Hepatocyte (in vitro differentiated cells): ENCODE measurements around the gene PKNOX2. TPM values are rescaled to one million over a fixed set of nuclear protein-coding genes. Genes with fewer than 3 reads are reported as not detected.

Experiments
- DNase-seq: peaks from one replicate; pipeline ENCODE4 v3.0.0-alpha.2; 2016; ENCODE audit warnings: low spot score
- H2AFZ ChIP-seq: fragments of 200-600 bp; sonication (generic); 2 replicates; pipeline ENCODE4 v1.6.0; 2016; ENCODE audit warnings: antibody characterized with exemption, mild to moderate bottlenecking
- H3K27ac ChIP-seq: fragments of 200-600 bp; sonication (generic); 2 replicates; pipeline ENCODE4 v1.5.1; 2016; ENCODE audit warnings: mild to moderate bottlenecking
- H3K27me3 ChIP-seq: fragments of 200-600 bp; sonication (generic); 2 replicates; pipeline ENCODE4 v1.6.1; 2016
- H3K36me3 ChIP-seq: fragments of 200-600 bp; sonication (generic); replicated peaks from 2 replicates; pipeline ENCODE4 v1.5.1; 2016; ENCODE audit warnings: low read depth; ENCODE audit not compliant: insufficient read depth
- H3K4me1 ChIP-seq: fragments of 200-600 bp; sonication (generic); 2 replicates; pipeline ENCODE4 v1.5.1; 2016; ENCODE audit warnings: mild to moderate bottlenecking, moderate library complexity; ENCODE audit not compliant: insufficient read depth
- H3K4me2 ChIP-seq: fragments of 200-600 bp; sonication (generic); 2 replicates; pipeline ENCODE4 v1.6.0; 2016
- H3K4me3 ChIP-seq: fragments of 200-600 bp; sonication (generic); 2 replicates; pipeline ENCODE4 v1.5.1; 2016; ENCODE audit warnings: mild to moderate bottlenecking
- H3K79me2 ChIP-seq: fragments of 200-600 bp; sonication (generic); 2 replicates; pipeline ENCODE4 v1.6.0; 2017; ENCODE audit warnings: mild to moderate bottlenecking
- H3K9me2 ChIP-seq: fragments of 200-600 bp; sonication (generic); replicated peaks from 2 replicates; pipeline ENCODE4 v1.6.0; 2017; ENCODE audit warnings: mild to moderate bottlenecking; ENCODE audit not compliant: insufficient read depth
- H3K9me3 ChIP-seq: fragments of 200-600 bp; sonication (generic); 2 replicates; pipeline ENCODE4 v1.5.1; 2016; ENCODE audit warnings: low read depth, mild to moderate bottlenecking
- H4K20me1 ChIP-seq: fragments of 200-600 bp; sonication (generic); 2 replicates; pipeline ENCODE4 v1.6.0; 2016; ENCODE audit warnings: mild to moderate bottlenecking; ENCODE audit not compliant: insufficient read depth, poor library complexity, severe bottlenecking
- EZH2 ChIP-seq: fragments of 200-600 bp; sonication (generic); IDR thresholded peaks from 2 replicates; pipeline ENCODE4 v1.6.1; 2016; ENCODE audit warnings: antibody characterized with exemption, mild to moderate bottlenecking, borderline replicate concordance
- EZH2phosphoT487 ChIP-seq: fragments of 200-600 bp; sonication (generic); IDR thresholded peaks from one replicate; pipeline ENCODE4 v1.6.1; 2018; ENCODE audit warnings: antibody characterized with exemption, mild to moderate bottlenecking, low read depth, moderate library complexity; ENCODE audit not compliant: unreplicated experiment, severe bottlenecking
- WGBS: methylation state at CpG from one replicate; pipeline ENCODE4 v1.1.6; 2016; ENCODE audit warnings: low lambda C conversion rate; ENCODE audit errors: missing lambda C conversion rate; 5-methylcytosine and 5-hydroxymethylcytosine counted together
- polyA plus RNA-seq: library from polyadenylated mRNA; unstranded; fragments of >200 nt; fragmentation: Nextera tagmentation; extraction: Ambion mirVana; gene quantifications from 2 replicates; pipeline ENCODE4 v1.2.1, GENCODE V29; 2016
- total RNA-seq: library from RNA; depleted of rRNA; stranded (reverse); fragments of >200 nt; gene quantifications from 2 replicates; pipeline ENCODE4 v1.2.3, GENCODE V29; 2014
- TF ChIP-seq, protein P1 (sequence below): fragments of 200-600 bp; sonication (generic); IDR thresholded peaks from 2 replicates; pipeline ENCODE4 v1.5.1; 2016; ENCODE audit warnings: antibody characterized with exemption, mild to moderate bottlenecking; ENCODE audit not compliant: poor library complexity

The PKNOX2 gene
- total and polyA plus RNA-seq, 2 experiments from 2014 or later: 3.0 to 3.1 TPM

DNA sequence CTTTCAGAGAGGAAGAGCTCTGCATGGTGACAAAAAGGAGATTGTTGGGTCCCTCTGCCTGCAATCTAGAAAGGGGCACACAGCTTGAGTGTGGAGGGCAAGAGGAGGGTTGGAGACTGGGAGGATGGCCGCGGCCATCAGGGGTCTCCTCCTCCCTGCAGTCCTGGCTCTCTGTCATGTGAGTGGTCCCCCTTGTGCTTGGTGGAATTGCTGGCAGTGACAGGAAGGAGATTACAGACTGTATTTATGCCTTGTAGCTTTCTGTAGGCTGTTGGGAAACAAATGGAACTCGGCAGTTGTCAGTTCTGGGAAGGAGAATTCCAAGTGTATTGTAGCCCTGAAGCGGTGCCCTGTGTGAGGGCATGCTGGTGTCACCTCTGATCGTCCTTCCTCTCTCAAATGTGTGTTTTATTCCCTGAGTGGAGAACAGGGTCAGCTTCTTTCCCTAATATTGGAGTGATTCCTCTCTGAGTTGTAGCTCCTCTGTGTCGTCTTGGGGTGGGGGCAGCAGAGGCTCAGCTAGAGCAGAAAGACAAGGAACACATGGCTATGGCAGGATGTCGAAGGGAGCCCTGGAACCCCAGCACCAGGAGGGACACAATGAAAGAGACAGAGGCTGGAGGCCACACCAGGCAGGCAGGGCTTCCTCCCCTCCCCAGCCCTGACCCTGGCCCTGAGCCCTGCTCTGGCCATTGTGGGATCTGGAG, 163.1 kb downstream of the PKNOX2 start:
- Histone ChIP-seq H3K4me2 (no peak overlapping the region), H3K4me3 (no peak overlapping the region), H3K27me3 (no peaks in the 10 kb centered on the region), H3K79me2 (no peaks in the 10 kb centered on the region), H3K27ac (no peak overlapping the region), H3K4me1 (no peaks in the 10 kb centered on the region), H4K20me1 (no peaks in the 10 kb centered on the region), H3K9me2 (no peaks in the 10 kb centered on the region), H3K9me3 (no peaks in the 10 kb centered on the region), H3K36me3 (no peaks in the 10 kb centered on the region), H2AFZ (no peak overlapping the region)
- no peak for DNase-seq
- WGBS: 82% methylated on average over 7 of the region's 7 CpGs
- TF ChIP-seq, protein P1, sequence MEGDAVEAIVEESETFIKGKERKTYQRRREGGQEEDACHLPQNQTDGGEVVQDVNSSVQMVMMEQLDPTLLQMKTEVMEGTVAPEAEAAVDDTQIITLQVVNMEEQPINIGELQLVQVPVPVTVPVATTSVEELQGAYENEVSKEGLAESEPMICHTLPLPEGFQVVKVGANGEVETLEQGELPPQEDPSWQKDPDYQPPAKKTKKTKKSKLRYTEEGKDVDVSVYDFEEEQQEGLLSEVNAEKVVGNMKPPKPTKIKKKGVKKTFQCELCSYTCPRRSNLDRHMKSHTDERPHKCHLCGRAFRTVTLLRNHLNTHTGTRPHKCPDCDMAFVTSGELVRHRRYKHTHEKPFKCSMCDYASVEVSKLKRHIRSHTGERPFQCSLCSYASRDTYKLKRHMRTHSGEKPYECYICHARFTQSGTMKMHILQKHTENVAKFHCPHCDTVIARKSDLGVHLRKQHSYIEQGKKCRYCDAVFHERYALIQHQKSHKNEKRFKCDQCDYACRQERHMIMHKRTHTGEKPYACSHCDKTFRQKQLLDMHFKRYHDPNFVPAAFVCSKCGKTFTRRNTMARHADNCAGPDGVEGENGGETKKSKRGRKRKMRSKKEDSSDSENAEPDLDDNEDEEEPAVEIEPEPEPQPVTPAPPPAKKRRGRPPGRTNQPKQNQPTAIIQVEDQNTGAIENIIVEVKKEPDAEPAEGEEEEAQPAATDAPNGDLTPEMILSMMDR: no peak
- TF ChIP-seq EZH2phosphoT487 (no peak), EZH2 (no peak)

DNA sequence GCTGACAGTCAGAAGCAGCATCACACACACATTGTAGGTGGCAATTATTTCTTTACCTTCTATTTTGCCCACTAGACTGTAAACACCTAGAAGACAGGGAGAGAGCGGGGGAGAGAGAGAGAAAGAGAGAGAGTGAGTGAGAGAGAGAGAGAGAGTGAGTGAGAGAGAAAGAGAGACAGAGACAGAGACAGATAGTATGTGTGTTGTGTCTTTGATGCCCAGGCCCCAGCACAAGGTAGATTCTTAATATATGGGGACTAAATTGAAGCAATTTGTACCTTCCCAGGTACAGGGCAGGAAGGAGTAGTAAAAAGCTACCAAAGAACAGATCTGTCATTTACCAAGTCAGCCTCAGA, 163.7 kb downstream of the PKNOX2 start:
- H3K9me2 ChIP-seq: no peaks in the 10 kb centered on the region
- H3K27ac ChIP-seq: no peak overlapping the region
- no peaks in the 10 kb centered on the region for H3K36me3 ChIP-seq
- H3K4me2 ChIP-seq: no peak overlapping the region
- H4K20me1 ChIP-seq: no peaks in the 10 kb centered on the region
- no peaks in the 10 kb centered on the region for H3K4me1 ChIP-seq
- 85% methylated on average over 1 of the region's 1 CpG for WGBS
- TF ChIP-seq EZH2phosphoT487 (no peak), EZH2 (no peak)
- TF ChIP-seq, protein P1: no peak
- no peaks in the 10 kb centered on the region for H3K27me3 ChIP-seq
- H3K79me2 ChIP-seq: no peaks in the 10 kb centered on the region
- DNase-seq: no peak
- H3K4me3 ChIP-seq: no peak overlapping the region
- no peaks in the 10 kb centered on the region for H3K9me3 ChIP-seq
- H2AFZ ChIP-seq: no peak overlapping the region

DNA sequence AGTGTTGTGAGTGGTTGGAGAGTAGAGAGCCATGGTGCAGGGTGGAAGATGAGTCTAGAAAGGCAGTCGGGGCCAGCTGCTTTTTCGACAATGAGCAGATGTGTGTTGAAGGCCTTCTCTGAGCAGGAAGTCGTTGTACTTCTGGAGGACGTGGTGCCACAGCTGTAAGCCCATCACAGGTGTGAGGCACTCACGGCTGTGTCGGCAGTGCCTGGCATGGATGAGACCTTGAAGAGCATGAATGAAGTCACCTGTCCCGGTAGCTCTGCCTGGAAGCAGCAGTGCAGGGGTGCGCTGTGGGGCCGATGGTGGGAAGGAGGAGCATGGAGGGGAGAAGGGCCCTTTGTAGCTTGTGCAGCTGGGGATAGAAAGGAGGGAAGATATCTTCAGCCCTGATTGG, 165.2 kb downstream of the PKNOX2 start:
- Histone ChIP-seq H3K36me3 (no peaks in the 10 kb centered on the region), H3K79me2 (no peaks in the 10 kb centered on the region), H3K4me3 (no peak overlapping the region), H3K9me2 (no peaks in the 10 kb centered on the region), H3K4me1 (no peaks in the 10 kb centered on the region), H4K20me1 (no peaks in the 10 kb centered on the region), H3K27me3 (no peaks in the 10 kb centered on the region), H3K27ac (no peak overlapping the region), H2AFZ (no peak overlapping the region), H3K4me2 (no peak overlapping the region), H3K9me3 (no peaks in the 10 kb centered on the region)
- TF ChIP-seq EZH2 (no peak), EZH2phosphoT487 (no peak)
- TF ChIP-seq, protein P1: no peak
- DNase-seq: no peak
- 83% methylated on average over 9 of the region's 9 CpGs for WGBS
